Measurements from ENCODE around the gene DENND4C.
"Not testable (repeated sequence)": the region's sequence is repeated elsewhere in the genome, so short reads cannot be mapped to it uniquely, and the experiment has no call there.

Gene DENND4C

GRCh38 chr9:19224563-19224962 lies 5.9 kb upstream of the DENND4C start:
- DNase-seq (ENCODE audit: low read depth): no peak

DNA sequence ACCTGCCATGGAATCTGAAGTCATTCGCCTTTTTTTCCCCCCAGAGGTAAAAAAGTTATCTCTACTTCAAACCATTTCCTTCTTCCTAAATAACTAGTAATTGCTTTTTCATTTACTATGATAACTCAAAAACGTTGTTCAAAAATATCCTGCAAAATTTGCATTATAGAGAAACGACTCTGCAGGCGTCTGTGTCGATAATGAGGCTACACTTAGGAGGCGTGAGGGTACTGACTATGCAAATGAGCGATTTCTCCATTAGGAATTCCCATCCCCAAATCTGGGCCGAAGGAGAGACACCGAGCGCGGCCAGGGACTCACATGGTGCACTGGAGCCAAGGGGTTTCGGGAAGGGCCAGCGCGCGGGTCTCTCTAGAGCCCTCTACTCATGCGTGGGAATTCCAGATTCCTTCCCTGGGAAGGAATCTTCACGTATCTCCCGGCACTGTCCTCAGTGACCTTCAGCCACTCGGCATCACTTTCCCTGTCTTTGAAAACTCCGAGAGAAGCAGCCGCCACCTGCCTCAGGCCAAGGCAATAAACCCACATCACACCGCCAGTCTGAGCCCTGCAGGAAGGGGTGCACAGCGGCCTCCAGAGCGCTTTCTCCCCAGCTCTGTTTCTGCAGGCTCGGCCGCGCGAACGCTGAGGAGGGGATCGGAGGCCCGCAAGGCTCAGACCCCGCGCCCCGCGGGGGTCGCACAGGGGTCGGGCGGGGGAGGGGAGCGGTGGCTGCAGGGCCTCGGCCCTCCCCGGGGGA lies 718 bp upstream of the DENND4C start:
- DNase-seq (ENCODE audit: low read depth): peak; percentile 51

DNA sequence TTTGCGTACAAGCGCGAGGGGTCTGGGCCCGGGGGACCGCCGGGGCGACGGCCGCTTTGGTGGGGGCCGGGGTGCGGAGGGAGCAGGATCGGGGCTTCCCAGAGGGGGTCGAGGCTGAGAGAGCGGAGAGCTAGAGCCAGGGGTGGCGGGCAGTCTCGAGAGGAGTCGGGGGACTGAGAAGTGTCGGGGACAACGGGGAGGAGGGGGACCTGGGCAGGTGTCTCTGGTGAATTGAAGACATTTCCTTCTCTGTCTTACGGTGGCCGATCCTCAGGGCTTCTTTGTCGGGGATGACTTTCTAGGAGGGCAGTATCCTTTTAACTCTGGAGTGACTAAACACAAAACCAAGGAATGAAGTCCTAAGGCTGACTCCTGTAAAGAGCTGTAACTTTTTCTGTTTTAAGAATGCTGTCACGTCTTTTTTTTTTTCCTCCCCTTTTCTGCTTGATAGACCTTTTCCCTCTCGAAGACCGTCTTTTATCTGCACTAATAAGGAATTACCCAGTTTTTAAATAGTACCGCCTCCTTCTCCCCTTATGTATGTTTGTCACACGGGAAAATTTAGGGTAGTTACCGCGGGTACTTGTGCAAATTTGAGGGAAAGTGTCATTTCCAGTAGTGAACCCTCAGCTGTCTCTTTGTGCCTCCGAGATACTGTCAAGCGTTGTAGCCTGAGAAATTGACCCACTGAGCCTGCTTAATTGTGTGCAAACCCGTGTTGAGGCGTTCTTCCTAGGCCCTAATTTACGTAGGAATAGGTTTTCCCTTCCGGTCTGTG lies 822 bp downstream of the DENND4C start:
- no peak for DNase-seq (ENCODE audit: low read depth)

DNA sequence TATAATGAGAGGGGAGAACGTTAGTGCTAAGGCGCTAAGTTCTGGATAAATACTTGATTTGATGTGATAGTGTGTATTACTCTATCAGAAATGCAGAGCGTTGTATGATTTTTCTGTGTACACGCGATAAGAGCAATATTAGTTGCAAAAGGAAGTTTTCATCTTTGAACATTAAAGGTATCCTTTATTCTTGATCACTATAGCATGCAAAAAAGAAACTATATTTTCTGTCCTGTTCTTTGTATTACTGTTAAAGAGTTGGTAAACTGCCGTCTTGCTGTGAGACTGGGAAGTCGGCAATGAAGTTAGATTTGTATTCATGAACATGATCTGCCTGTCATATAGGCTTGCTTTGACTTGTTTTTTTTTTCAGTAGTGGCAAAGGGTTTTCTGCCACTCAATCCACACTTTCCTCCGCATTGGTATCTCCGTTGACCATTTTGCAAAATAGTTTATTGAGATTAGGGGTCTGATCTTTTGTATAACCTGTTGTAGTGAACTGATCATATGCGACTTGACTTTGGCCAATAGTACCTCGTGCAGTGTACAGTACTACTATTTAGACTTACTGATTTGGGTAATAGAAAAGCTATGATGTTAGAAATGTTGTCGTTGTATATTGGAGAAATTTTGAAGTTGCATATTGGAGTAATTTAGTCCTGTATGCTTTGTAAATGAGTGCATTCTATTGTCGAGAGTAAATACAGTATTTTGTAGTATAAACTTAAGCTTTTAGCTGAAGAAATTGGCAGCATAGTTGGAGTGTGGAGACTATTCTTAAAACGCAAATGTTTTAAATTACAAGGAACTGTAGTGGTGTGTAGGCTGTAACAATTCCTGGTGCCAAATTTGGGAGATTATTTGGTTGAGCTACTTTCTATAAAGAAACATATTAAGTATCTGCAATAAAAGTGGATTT lies 1.7 kb downstream of the DENND4C start:
- no peak for DNase-seq (ENCODE audit: low read depth)

DNA sequence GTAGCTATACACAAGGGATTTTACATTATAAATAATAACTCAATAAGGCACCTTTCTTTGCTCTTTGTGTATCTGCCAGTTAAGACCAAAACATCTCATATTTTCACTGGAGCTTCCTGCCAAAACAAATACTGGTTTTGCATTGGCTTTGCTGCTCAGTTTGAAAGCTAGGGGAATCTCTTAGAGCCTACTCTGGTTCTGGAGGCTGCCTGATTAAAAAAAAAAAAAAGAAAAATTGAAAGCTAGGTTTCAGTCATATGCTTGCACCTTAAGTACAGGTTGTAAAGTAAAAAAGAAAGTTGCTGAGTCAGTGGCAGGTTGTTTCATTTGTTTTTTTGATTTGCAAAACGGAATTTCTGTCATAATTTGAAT lies 2.3 kb downstream of the DENND4C start:
- DNase-seq (ENCODE audit: low read depth): no peak

GRCh38 chr9:19233344-19233743 lies 2.9 kb downstream of the DENND4C start:
- no peak for DNase-seq (ENCODE audit: low read depth)

- DNase-seq (ENCODE audit: low read depth): no peak
Measured at GRCh38 chr9:19239955-19240354, 9.5 kb downstream of the DENND4C start.

DNA sequence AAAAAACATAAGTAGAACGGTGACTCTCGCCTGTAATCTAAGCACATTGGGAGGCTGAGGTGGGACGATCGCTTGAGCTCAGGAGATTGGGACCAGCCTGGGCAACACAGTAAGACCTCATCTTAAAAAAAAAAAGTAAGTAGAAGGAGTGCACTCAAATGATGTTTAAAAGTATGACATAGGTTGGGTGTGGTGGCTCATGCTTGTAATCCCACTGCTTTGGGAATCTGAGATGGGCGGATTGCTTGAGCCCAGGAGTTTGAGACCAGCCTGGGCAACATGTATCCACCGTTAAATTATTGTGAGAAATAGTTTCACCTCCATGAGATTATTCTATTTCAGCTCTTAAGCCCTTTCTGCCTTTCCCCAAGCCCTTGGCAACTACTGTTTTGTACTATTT lies 11.2 kb downstream of the DENND4C start:
- DNase-seq (ENCODE audit: low read depth): no peak

DNA sequence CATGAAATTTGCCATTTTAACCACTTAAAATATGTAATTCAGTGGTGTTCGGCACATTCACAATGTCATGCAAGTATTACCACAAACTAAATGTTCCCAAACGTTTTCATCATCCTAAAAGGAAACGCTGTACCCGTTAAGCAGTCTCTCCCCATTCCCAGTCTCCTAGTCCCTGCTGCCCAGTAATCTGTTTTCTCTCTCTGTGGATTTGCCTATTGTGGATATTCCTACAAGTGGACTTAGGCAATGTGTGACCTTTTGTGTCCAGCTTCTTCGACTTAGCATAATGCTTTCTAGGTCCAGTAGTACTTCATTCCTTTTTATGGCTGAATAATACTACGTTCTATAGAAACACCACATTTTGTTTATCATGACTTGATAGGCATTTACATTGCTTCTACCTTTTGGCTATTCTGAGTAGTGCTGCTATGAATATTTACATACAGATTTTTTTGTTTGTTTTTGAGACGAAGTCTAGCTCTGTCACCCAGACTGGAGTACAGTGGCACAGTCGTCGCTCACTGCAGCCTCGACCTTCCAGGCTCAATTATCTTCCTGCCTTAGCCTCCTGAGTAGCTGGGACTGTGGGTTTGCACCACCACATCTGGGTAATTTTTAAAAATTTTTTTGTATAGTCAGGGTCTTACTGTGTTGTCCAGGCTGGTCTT lies 13.0 kb downstream of the DENND4C start:
- no peak for DNase-seq (ENCODE audit: low read depth)

DNA sequence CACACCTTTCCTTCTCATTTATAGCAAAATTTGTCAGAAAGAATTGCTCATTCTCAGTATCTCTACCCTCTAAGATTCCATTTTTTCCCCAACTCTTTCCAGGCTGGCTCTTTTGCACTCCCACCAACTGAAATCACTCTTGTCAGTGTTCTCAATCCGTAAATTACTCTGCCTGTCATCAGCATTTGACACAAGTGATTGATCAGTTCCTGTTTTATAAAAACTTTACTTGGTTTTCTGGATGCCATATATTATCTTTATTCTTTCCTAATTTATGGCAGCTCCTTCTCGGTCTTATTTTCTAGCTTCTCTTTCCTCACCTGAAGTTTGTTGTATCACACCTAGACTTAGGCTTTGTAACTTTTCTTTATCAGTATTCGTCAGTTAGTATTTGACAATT lies 16.4 kb downstream of the DENND4C start:
- DNase-seq (ENCODE audit: low read depth): no peak

DNA sequence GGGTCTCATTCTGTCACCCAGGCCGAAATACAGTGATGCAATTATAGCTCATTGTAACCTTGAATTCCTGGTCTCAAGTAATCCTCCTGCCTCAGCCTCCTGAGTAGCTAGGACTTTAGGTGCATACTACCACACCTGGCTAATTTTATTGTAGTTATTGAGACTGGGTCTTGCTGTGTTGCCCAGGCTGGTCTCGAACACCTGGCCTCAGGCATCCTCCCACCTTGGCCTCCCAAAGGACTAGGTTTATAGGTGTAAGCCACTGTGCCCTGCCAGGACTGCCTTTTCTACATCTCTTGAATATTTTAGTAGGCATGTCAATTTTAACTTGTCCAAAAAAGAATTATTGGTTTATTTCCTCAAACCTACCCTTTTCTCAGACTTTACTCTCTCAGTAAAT lies 16.9 kb downstream of the DENND4C start:
- DNase-seq (ENCODE audit: low read depth): no peak

DNA sequence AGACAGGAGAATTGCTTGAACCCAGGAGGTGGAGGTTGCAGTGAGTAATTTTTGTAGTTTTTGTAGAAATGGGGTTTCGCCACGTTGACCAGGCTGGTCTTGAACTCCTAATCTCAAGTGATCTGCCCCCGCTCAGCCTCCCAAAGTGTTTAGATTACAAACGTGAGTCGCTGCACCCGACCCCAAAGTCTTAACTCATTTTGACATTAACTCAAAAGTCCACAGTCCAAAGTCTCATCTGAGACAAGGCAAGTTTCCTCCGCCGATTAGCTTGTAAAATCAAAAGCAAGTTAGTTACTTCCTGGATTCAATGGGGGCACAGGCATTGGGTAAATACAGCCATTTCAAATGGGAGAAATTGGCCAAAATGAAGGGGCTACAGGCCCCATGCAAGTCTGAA lies 19.9 kb downstream of the DENND4C start:
- not testable (repeated sequence) for DNase-seq (ENCODE audit: low read depth)

DNA sequence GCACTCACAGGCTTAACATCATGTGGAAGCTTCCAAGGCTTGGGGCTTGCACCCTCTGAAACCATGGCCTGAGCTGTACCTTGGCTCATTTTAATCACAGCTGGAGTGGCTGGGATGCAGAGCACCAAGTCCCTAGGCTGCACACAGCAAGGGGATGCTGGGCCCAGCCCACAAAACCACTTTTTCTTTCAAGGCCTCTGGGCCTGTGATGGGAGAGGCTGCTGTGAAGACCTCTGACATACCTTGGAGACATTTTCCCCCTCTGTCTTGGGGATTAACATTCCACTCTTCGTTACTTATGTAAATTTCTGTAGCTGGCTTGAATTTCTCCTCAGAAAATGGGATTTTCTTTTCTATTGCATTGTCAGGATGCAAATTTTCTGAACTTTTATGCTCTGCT lies 20.7 kb downstream of the DENND4C start:
- DNase-seq (ENCODE audit: low read depth): not testable (repeated sequence)

GRCh38 chr9:19251622-19252021 lies 21.1 kb downstream of the DENND4C start:
- not testable (repeated sequence) for DNase-seq (ENCODE audit: low read depth)

GRCh38 chr9:19252174-19252884 lies 21.8 kb downstream of the DENND4C start:
- DNase-seq (ENCODE audit: low read depth): no peak

GRCh38 chr9:19252885-19253219 lies 22.4 kb downstream of the DENND4C start:
- DNase-seq (ENCODE audit: low read depth): no peak

DNA sequence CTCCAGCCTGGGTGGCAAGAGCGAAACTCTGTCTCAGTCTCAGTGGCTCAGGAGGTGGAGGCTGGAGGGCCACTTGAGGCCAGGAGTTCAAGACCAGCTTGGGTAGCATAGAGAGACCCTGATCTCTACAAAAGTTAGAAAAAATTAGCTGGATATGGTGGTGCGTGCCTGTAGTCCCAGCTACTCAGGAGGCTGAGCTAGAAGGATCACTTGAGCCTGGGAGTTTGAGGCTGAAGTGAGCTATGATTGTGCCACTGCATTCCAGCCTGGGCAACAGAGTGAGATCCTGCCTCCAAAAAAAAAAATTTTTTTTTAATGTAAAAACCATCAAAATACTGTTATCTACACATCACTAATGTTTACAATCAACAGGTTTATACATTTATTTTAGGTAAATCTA lies 24.6 kb downstream of the DENND4C start:
- DNase-seq (ENCODE audit: low read depth): no peak

DNA sequence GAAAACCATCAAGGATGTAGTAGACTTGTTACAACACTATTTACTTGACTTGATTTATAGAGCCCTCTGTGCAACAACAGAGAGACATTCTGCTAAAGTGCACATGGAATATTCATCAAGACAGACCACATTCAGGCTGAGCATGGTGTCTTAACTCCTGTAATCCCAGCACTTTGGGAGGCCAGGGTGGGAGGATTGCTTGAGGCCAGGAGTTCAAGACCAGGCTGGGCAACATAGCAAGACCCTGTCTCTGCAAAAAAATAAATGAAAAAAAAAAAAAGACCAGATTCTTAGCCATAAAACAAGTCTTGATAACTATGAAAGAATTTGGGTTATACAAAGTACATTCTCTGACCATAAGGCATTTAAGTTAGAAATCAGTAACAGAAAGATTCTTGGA lies 25.3 kb downstream of the DENND4C start:
- no peak for DNase-seq (ENCODE audit: low read depth)

DNA sequence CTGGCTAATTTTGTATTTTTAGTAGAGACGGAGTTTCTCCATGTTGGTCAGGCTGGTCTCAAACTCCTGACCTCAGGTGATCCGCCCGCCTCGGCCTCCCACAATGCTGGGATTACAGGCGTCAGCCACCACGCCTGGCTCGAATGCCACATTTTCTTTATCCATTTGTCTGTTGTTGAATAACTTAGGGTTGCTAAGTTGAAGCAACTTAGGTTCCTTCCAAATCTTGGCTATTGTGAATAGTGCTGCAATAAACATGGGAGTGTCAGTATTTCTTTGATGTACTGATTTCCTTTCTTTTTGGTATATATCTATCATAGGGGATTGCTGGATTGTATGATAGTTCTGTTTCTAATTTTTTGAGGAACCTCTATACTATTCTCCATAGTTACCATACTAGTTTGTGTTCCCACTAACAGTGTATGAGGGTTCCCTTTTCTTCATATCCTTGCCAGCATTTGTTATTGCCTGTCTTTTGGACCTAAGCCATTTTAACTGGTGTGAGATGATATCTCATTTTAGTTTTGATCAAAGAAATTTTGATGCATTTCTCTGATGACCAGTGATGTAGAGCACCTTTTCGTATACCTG lies 29.3 kb downstream of the DENND4C start:
- DNase-seq (ENCODE audit: low read depth): not testable (repeated sequence)

- DNase-seq (ENCODE audit: low read depth): not testable (repeated sequence)
Measured at GRCh38 chr9:19265602-19266001, 35.1 kb downstream of the DENND4C start.

GRCh38 chr9:19266778-19267384 lies 36.4 kb downstream of the DENND4C start:
- not testable (repeated sequence) for DNase-seq (ENCODE audit: low read depth)
